GM12873 (cell line): ENCODE results near the gene THBS1.

Experiments used
- TF ChIP-seq, protein P1 (sequence below): IDR thresholded peaks from 2 replicates; pipeline ENCODE4 v1.5.1; 2012; ENCODE audit warnings: low read depth, mild to moderate bottlenecking, moderate library complexity, low read length, control low read depth; ENCODE audit not compliant: insufficient read depth; ENCODE audit errors: missing control alignments

Gene THBS1

DNA sequence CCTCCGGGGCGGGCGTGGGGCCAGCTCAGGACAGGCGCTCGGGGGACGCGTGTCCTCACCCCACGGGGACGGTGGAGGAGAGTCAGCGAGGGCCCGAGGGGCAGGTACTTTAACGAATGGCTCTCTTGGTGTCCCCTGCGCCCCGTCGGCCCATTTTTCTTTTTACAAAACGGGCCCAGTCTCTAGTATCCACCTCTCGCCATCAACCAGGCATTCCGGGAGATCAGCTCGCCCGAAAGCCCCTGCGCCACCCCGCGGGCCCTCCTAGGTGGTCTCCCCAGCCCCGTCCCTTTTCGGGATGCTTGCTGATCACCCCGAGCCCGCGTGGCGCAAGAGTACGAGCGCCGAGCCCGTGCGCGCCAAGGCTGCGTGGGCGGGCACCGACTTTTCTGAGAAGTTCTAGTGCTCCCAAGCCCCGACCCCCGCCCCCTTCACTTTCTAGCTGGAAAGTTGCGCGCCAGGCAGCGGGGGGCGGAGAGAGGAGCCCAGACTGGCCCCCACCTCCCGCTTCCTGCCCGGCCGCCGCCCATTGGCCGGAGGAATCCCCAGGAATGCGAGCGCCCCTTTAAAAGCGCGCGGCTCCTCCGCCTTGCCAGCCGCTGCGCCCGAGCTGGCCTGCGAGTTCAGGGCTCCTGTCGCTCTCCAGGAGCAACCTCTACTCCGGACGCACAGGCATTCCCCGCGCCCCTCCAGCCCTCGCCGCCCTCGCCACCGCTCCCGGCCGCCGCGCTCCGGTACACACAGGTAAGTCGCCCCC lies at the start of gene THBS1:
Gene THBS1, plus strand, starts transcription at position 595 of the 757 bp plus-strand sequence. CDS start 779 bp downstream, outside the sequence.
- TF ChIP-seq, protein P1, sequence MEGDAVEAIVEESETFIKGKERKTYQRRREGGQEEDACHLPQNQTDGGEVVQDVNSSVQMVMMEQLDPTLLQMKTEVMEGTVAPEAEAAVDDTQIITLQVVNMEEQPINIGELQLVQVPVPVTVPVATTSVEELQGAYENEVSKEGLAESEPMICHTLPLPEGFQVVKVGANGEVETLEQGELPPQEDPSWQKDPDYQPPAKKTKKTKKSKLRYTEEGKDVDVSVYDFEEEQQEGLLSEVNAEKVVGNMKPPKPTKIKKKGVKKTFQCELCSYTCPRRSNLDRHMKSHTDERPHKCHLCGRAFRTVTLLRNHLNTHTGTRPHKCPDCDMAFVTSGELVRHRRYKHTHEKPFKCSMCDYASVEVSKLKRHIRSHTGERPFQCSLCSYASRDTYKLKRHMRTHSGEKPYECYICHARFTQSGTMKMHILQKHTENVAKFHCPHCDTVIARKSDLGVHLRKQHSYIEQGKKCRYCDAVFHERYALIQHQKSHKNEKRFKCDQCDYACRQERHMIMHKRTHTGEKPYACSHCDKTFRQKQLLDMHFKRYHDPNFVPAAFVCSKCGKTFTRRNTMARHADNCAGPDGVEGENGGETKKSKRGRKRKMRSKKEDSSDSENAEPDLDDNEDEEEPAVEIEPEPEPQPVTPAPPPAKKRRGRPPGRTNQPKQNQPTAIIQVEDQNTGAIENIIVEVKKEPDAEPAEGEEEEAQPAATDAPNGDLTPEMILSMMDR: no peak

DNA sequence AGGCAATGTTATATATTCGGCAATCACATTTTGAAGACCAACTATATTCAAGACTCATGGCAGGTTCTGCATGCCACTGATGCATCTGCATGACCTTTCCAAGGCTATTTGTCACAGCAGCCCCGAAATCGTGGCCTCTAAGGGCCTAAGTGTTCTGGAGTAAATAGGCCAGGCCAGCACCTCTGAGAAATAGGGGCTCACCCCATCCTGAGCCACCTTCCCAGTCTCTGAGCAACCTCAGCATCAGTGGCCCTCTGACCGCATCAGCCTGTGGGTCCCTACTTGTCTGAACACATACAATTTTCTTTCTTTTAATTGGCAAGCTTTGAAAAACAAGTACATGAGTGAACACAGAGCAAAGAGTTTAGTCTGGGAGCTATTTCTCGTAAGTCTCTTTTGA lies 45.9 kb upstream of the THBS1 start:
- TF ChIP-seq, protein P1: no peak

DNA sequence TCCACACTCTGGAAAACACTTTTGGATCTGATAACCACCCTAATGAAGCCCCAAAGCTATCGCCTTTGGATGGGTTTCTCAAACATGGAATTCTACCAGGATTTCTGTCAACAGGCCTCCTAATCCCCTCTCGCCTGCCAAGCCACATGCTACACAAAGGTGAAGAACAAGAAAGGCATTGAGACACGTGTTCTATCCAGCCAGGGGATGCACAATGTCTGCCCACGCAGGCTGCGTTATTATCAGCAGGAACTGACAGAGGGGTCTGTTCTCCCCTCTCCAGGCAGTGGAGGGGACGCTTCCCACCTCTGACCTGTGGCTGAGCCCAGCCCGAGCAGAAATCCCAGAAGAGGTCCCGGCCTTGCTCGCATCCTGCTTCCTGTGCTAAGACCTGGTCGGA lies 45.4 kb upstream of the THBS1 start:
- TF ChIP-seq, protein P1: no peak

DNA sequence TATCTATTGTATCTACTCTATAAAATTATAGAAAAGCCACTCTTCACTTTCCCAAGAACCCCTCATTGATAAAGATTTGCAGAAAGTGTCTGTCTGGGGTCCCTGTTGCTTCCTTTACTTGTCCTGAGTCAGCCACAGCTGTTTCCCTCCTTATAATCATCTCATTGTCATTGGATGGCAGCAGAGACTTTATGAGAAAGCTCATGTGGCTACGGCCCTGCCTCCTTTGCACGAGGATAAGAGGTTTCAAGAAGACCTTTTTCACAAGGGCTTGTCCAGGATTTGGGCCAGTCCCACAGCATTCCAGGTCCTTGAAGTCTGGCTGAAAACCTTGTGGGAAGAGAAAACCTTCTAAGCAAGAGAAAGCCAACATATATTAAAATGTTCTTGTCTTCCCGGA lies 41.9 kb upstream of the THBS1 start:
- TF ChIP-seq, protein P1: no peak

DNA sequence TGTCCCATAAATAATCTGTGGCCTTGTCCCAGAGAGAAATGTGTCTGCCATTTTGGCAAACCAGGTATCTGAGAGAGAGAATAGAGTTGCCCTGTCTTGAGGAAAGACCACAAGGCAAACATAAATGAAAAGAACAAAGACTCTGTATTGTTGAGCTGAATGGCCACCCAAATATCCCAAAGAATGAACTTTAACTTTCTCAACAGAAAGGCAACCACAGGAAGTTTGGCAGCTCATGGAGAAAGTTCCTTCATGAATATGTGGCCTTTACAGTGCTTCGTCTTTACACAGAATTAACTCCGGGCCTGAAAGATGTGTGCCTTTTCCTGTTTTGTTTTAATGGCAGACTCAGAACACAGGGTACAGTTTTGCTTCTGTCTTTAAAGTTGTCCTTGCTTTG lies 41.4 kb upstream of the THBS1 start:
- TF ChIP-seq, protein P1: no peak

DNA sequence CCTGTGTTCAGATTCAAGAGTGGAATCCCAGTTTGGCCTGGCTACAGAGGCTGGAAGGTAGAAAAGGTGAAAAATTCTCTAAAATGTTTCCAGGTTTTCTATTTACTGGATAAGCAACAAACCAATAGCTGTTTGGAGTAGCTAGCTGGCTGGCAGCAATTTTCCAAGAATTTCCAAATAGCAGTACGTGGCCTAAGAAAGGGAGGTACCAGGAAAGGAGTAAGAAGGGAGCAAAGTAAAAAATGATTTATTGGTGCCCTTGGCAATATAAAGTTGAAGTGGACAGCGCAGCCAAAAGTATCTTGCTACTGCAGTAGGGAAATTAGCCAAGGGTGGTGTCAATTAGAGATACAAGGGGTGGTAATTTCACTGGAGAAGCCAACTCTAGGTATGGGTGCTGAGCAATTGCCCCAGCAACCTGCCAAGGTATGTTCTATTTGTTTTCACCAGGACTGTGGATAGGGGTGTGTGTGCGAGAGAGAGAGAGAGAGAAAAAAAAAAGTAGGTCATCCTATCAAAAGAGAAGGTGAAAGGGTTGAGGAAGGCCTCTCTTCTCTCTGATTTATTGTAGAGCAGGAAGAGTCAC lies 40.8 kb upstream of the THBS1 start:
- TF ChIP-seq, protein P1: no peak

DNA sequence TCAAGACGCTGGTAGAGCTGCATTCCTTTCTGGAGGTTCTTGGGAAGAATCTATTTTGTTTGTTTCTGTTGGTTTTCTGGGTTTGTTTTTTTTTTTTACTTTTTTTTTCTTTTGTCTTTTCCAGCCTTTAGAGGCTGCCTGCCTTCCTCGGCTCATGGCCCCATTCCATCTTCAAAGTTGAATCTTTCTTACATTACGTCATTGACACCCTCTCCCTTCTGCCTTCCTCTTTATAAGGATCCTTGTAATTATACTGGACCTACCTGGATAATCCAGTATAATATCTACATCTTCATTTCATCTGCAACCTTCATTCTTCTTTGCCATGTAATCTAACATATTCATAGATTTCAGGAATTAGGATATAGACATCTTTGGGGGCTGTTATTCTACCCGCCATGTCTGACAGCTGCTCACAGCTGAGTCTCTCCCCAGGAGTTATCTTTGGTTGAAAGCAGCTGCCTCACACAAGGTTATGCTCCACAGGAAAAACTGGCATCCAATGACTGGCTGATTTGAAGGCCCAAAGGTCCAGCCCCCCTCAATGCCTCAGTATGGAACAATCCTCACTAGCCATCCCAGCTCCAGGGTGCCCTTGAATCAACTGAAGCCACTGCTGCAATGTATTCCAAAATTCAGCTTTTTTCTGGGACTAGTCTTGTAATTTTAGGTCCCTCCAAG lies 38.4 kb upstream of the THBS1 start:
- TF ChIP-seq, protein P1: no peak
